NCI-H2029 treated with DMSO at 0.1 percent for 48 hours (cell line): ENCODE measurements around the gene ENG.

Experiments
- DNase-seq: peaks from one replicate; lab custom pipeline; 2025; lab: John Stamatoyannopoulos, UW

Gene ENG

DNA sequence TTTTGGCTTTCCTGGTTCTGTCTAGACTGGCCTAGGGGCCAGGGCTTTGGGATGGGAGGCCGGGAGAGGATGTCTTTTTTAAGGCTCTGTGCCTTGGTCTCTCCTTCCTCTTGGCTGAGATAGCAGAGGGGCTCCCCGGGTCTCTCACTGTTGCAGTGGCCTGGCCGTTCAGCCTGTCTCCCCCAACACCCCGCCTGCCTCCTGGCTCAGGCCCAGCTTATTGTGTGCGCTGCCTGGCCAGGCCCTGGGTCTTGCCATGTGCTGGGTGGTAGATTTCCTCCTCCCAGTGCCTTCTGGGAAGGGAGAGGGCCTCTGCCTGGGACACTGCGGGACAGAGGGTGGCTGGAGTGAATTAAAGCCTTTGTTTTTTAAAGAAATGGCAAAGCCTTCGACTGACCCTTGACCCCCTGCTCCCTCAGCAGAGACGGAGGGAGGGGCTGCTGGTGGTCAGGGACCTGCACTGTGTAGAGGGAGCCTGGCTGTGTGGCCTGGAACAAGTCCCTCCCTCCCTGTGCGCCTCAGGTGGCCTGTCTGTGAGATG, 40.7 kb downstream of the ENG start:
- no peak for DNase-seq

DNA sequence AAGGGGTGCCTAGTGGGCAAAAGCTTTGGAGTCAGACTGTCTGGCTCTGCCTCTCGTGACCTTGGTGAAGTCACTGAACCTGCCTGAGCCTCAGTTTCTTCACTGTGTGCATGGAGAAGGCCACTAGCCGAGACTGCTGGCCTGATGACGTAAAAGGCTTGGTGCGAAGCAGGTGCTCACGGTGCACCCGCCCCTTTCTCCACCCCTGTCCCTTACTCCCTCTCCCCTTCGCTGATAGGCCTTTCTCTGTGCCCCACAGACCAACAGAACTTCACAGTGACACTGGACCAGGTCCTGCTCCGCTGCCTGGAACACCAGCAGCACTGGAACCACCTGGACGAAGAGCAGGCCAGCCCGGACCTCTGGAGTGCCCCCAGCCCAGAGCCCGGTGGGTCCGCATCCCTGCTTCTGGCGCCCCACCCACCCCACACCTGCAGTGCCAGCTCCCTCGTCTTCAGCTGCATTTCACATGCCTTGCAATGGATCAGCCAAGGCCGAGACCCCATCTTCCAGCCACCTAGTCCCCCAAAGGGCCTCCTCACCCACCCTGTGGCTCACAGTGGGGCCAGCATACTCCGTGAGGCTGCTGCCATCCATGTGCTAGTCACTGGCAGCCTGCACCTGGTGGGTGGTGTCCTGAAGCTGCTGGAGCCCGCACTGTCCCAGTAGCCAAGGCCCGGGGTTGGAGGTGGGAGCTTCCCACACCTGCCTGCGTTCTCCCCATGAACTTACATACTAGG, 41.4 kb downstream of the ENG start:
- no peak for DNase-seq

DNA sequence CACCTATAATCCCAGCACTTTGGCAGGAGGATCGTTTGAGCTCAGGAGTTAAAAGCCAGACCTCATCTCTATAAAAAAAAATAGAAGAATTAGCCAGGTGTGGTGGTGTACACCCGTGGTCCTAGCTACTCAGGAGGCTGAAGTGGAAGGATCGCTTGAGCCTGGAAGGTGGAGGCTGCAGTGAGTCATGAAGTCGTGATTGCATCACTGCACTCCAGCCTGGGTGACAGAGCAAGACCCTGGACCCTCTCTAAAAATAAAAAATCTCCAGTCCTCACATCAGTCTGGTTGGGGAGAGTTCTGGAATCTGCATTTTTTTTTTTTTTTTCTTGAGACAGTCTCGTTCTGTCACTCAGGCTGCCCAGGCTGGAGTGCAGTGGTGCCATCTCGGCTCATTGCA, 42.4 kb downstream of the ENG start:
- DNase-seq = no peak

DNA sequence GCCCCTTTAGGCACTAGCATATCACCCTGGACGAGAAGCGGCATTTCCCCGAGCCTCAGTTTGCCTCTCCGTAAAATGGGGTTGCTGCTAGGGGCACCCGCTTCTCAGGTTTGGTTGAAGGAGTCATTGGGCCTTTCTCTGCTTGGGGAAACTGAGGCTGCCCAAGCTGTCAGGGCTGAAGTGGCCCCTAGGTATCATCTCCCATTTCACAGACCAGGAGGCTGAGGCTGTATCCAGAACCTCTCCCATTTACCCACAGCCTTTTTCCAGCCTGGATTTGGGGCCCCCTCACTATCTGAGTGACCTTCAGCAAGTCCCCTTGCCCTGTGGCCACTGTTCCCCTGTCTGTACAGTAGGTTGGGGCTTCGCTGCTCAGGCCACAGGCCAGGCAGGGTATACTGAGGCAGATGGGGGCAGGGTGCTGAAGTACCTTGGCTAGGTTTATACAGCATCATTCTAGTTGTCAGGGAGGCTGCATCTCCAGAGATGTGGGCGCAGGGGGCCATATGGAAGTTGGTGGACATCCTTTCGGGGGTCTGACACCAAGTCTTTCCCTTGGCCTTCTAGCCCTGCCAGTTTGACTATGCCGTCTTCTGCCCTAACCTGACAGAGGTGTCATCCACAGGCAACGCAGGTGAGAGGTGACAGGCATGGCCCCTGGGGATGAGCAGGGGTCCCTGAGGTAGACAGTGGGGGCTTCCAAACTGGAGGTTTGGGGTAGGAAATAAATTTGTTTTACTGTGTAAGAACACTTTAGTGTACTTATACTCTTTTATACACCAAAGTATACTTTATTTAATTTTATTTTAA, 43.9 kb downstream of the ENG start:
- no peak for DNase-seq

DNA sequence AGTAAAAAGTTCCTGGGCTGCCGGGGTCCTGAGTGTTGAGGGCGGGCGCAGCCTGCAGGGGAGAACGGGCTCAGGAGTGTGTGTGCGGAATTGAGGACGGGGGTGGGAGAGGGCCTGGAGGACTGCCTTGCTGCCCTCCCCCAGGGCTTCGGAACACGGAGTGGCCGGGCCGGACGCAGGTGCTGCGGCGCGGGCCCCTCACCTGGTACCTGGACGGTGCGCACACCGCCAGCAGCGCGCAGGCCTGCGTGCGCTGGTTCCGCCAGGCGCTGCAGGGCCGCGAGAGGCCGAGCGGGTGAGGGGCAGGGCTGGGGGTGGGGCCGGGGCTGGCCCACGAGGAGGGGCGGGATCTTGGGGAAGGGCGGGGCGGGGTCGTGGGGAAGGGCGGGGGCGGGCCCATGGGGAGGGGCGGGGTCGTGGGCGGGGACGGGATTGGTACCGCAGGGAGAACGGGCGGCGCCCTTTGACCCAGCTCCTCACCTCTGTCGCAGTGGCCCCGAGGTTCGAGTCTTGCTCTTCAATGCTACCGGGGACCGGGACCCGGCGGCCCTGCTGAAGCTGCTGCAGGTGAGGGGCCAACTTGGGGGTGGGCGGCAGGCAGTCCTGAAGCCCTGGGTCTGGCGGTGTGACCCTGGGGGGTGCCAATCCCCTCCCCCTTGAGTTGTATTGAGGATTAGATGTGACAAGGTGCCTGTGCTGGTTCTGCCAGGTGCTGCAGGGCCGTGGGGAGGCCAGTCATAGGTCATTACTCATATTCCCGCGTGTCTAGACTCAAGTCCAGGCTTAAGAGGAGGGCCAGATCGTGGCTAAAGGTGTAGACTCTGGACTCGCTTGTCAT, 44.7 kb downstream of the ENG start:
- DNase-seq = no peak

DNA sequence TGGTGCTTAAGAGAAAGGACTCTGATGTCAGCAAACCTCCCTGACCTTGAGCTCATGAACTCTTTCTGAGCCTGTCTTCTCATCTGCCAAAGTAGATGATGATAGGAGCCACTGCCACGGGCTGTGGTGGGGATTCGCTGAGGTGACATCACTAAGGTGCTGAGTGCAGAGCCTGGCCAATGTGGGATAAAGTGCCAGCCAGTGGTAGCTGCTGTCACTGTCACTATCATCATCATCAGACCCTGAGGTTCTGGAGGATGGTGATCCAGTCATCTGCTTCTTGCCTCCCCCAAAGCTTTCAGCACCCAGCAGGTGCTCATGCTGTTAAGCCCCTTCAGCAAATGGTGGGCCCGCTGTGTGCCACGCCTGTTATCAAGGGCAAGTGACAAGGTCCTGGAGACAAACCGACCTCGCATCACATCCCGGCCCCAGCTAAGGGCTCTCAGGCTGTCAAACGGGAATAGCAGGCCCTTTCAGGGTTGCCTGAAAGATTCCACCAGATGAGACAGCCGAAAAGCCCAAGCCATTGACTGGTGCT, 45.4 kb downstream of the ENG start:
- DNase-seq = no peak

DNA sequence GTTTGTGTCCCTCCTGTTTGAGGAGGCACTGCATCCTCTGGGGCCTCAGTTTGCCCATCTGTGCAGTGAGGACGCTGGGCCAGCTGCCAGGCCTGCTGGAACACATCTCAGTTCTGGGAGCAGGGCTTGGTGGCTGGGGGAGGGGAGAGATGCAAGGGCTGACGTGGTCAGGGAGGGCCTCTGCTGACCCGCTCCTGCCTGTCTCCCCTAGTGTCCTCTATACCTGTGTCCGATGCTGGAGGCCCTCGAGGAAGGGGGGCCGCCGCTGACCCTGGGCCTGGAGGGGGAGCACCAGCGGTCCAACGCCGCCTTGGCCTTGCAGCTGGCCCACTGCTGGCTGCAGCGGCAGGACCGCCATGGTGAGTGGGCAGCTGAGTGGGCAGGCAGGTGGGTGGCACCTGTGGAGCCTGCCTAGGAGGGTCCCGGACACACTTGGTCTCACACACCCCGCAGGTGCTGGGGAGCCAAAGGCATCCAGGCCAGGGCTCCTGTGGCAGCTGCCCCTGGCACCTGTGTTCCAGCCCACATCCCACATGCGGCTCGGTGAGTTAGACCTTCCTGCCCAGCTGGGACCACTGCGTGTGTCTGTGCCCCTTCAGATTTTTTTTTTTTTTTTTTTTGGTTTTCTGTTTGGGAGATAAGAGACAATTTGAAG, 46.0 kb downstream of the ENG start:
- DNase-seq = no peak

DNA sequence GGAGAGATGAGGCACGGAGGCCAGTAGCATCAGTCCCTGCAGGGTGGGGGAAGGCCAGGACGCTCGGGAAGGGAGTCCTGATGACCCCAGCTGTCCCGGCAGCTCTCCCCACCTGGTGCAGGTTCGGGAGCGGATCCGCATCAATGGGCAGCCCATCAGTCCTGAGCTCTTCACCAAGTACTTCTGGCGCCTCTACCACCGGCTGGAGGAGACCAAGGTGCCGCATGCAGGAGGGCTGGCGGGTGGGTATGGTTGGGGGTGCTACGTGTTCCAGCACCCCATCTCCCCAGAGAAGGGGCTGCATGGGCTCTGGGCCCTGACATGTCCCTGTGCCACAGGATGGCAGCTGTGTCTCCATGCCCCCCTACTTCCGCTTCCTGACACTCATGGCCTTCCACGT, 47.6 kb downstream of the ENG start:
- no peak for DNase-seq

DNA sequence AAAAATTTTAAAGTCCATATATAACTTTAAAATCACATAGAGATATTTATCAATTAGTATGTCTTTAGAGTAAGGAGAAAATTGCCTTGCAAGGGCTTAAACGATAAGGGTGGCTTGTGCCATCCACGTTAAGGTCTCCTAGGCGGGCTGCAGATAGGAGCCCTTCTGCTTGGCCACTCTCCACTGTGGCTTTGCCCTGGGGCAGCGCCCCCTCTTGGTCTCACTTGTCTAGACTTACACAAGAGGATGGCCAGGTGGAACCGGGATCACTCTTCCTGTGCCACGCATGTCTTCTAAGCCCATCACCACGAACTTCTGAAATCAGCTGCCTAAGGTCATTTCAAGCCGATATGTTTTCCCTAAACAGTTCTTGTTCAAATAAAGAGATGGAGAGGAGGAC, 48.8 kb downstream of the ENG start:
- no peak for DNase-seq

DNA sequence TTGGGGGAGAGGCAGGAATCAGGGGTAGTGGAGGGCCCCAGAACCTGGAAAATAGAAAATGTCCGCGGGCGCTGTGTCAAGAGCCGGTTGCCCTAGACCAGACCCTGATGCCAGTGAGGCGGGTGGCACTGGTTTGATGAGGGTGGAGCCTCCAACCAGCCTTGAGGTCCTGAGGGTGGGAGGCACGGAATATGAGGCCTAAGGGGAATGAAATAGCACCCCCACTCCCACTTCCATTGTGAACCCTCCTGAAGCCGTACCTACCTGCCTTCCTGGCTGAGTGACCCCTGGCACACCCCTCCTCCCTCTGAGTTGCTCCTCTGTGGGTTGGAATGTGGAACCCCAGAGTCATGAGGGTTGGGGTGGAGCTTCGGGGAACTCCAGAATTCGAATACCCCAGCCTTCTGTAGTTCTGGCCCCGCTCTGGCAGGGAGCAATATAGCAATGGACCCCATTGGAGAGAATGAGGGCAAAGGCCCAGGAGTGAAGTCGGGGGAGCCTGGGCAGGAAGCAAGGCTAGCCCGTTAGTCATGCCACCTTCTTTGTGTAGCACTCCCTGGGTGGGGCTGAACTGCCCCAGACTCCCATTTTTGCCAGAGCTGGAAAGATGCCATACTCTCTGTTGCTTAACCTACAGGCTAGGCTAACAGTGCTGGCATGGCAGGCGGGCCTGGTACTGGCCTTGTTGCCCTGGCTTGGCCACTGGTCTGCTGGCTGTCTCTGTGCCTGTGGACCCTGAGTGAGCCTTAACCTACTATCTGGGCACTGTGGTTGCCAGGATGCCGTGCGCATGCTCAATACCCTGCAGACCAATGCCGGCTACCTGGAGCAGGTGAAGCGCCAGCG, 50.7 kb downstream of the ENG start:
- DNase-seq = no peak

DNA sequence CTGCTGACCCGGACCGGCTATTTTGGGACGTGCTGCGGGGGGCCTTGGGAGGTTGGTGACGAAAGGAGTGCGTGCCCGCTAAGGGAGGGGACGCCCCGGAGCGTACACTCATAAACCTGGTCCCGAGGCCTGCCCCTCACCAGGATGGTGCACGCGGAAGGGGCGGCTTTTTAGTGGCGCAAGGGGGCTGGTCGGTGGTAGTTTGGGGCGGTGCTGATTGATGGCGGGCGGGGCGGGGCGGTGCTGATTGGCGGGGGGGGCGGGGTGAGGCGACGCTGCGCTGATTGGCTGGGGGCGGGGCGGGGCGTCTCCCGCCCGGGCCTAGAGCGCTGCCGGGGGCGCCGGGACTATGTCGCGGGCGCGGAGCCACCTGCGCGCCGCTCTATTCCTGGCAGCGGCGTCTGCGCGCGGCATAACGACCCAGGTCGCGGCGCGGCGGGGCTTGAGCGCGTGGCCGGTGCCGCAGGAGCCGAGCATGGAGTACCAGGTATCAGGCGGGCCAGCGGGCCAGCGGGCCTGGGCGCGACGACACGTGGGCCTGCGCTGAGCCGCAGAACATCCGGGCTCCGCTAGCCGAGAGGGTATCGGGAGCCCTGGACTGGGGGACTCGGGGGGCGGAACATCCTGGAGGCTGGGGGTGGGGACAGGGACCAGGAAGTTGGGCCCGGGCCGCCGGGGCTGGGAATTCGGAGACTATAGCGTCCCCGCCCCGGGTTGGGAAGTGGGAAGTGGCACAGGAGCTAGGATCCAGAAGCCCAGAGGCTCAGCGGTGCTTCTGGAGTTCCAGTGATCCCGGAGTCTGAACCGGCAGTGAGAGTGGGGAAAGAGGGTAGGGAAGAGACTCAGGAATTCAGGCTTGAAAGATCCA, 51.6 kb downstream of the ENG start, which contains the start of gene FPGS:
Gene FPGS (plus strand): TSS at position 307 of the 868 bp plus-strand sequence. CDS start 43 bp downstream, at position 350.
- peak; percentile 44 for DNase-seq

DNA sequence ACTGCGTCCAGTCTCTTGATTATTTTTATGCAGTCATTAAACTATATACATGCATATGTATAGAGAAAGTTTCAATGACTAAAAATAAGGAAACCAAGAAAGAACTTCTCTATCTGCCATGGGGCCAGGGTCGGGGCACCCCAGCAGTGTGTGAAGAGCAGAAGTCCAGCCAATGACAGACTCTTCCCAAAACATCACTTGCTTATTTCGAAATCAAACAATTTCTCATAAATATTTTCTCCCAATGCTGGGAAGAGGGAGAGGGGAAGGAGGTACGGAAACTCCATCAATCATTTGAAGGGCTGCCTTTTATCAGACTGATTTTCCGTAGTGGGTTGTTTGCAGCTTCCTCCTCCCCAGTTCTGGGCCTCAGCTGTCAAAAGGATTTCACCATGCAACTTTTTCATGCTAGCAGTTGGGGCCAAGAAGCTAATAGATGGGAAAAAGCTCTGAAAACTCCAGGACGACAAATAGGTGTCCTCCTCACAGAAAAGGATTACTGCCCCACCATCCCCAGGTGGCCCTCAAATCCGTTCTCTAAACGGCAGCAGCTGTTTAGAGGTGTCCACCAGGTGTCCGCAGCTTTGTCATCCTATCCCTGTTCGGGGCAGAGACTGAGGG, 52.4 kb downstream of the ENG start:
- DNase-seq = no peak

DNA sequence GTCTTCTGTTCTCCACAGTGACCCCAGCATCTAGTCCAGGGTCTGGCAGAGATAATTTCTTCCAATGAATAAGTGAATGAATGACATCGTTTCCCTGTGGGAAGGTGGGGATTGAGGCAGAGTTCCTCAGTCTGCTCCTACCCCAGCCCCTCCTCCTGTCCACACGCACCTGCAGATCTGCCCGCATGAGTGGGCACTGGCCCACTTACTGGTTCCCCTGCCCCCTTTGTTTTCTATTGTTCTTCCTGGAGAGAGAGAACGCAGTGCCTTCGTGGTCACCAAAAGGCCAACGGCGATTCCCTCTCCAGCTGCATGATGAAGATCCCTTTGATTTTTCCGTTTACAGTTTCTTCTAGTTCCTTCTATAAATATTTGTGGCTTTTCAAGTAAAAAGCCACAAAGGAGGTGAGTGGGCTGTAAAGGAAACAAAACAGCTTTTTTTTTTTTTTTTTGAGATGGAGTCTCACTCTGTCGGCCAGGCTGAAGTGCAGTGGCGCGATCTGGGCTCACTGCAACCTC, 57.5 kb downstream of the ENG start:
- DNase-seq = peak; percentile 67

DNA sequence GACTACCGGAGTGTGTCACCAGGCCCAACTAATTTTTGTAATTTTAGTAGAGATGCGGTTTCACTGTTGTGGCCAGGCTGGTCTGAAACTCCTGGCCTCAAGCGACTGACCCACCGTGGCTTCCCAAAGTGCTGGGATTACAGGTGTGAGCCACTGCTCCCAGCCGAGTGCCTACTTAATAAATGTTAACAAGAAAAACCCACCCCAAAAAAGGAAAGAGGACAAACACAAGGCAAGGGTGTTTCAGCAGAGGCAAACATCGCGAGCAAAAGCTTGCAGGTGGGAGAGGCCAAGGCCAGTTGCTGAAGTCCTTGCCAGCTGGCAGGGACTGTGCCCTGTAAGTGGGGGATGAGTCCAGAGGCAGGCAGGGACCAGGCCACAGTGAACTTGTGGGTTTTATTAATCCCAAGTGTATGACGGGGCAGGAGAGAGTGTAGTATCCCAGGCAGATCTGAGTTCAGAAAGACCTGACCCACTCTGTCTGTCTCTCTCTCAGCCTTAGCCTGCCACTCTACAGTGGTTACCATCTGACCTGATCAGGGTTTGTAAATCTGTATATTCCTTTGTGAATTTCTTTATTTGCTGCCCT, 58.1 kb downstream of the ENG start:
- DNase-seq = peak; percentile 80

DNA sequence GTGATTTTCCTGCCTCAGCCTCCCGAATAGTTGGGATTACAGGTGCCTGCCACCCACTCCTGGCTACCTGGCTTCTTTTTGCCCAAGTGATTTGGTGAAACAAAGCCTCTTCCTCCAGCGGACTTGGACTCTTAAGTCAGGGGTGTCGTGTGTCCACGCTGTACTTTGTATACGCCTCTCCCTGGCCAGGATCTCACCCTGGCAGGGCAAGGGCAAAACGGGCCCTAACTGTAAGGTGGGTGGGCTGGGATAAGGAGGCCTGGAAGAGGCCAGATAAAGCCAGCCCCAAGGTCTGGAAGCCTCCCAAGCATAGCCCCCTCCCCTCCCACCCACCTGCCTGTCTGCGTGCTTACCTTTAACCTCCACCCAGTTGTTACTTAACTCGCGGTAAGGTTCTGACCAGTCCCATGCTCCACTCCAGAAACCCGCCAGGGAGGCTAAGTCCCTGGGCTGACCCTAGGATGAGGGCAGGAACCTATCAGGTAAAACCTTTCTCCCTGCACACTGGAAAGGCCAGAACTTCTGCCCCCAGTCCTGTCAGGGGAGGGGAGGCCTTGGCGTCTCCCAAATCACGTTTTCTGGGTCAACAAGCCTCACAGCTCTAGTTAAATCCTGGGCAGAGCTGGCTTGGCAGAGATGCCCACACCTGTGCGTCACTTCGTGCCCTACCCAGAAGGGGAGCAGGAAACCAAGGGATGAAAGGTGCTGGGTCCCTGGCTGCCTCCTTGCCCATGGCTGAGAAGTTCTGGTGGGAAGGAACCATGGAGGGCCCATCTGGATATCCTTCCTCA, 60.3 kb downstream of the ENG start:
- no peak for DNase-seq

DNA sequence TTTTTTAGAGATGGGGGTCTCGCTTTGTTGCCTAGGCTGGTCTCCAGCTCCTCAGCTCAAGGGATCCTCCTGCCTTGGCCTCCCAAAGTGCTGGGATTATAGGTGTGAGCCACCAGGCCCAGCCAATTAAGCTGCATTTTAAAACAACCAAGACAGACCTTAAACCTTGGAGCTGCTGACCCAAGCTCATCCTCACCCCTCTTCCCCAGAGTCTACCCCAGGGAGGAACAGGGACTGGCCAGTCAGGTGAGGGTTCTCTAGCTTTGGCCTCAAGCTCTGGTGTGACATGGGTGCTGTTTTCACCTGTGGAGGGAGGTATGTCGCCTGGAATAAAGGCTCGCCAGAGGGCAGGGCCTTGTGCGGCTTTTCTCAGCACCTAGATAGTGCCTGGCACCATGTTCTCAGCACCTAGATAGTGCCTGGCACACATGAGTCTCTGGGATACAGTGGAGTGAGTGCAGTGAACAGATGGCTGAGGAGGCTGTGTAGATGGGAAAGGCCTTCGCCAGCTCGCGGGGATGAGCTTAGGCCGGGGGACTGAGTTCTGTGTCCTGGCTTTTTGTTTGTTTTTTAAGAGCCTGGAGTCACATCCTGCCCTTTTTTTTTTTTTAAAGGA, 61.3 kb downstream of the ENG start:
- DNase-seq = no peak

DNA sequence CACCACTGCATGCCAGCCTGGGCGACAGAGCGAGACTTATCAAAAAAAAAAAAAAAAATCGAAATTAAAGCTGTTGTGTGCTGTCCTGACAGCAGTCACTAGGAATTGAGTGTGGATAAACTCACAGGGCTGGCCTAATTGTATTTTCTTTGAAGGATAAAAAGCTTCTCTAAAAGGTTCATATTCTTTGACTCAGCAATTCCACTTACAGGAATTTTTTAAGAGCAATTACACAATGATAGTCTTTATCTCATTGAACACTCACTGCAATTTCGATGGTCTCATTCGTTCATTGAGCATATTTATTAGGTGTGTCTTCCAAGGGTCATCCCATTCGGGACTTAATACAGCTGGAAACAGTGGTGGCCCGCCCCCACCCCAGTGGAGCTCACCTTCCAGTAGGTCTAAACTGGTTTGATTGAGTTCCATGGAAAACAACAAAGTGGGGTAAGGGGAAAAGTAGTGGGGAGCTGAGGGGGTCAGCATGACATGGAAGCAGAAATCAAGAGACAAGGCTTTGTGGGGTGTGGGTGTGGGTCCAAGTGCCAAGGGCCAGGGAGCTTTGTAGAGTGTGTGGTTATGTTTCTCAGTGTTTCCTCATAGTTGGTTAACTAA, 61.9 kb downstream of the ENG start:
- DNase-seq = no peak
